Activated CD8-positive, alpha-beta memory T cell treated with anti-CD3 and anti-CD28 coated beads, Interleukin-2, amount 50 U/mL, for 24 hours (primary cell): ENCODE results near the gene EHBP1.

ENCODE experiments used
- DNase-seq: peaks from one replicate; pipeline ENCODE4 v3.0.0-alpha.2; 2020; ENCODE audit errors: extremely low read depth

EHBP1 gene

DNA sequence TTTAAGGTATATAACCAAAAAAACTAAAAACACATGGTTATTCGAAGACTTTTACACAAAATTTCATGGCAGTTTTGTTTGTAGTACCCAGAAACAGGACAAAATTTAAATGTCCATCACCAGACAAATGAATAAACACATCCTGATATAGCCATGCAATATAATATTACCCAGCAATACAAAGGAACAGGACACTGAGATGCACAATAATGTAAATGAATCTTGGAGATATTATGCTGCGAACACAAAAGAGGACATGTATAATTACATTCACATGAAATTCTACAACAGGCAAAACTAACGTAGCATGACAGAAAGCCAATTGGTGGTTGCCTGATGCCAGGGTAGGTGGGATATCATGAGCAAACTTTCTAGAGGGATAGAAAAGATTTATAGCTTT is 252.7 kb downstream of the EHBP1 start:
- no peak for DNase-seq

- no peak for DNase-seq
Measured at GRCh38 chr2:62964050-62964449, 258.5 kb downstream of the EHBP1 start.

GRCh38 chr2:62964671-62965070 is 259.2 kb downstream of the EHBP1 start:
- DNase-seq = no peak

GRCh38 chr2:62966991-62967390 is 261.5 kb downstream of the EHBP1 start:
- DNase-seq = no peak

DNA sequence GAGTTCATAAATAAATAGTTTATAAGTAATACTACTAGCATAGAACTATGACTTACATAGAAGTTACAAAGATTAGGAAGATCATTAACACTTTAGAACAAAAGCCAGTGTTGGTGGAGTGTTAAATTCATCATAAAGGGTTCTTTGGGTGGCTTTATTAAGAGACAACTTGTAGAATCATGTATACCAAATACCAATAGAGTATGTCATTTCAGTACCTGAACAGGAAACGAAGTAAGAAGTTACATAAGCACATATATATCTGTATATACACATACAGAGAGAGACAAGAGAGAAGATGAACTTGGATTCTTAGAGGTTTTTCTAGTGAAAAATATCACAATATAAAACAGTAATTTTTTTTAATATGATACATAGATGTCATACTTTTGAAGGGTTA is 262.7 kb downstream of the EHBP1 start:
- no peak for DNase-seq

- no peak for DNase-seq
Measured at GRCh38 chr2:62968668-62969067, 263.2 kb downstream of the EHBP1 start.

DNA sequence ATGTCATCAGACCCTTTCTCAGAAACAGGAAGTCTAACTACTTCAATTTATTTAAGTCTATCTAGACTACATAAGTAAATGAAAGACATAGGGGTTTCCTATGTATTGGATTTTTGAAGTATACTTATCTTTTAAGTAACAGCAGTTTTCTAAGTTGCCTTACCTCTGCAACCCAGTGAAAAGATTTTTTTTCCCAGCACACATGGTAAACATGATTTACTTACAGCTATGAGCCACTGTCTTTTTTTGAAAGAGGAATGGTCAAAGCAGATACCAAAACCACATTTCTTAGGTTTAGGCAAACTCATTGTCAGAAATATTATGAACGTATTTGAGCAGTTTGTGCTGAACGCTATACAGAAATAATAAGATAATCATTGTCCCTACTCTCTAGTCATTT is 266.4 kb downstream of the EHBP1 start:
- no peak for DNase-seq

DNA sequence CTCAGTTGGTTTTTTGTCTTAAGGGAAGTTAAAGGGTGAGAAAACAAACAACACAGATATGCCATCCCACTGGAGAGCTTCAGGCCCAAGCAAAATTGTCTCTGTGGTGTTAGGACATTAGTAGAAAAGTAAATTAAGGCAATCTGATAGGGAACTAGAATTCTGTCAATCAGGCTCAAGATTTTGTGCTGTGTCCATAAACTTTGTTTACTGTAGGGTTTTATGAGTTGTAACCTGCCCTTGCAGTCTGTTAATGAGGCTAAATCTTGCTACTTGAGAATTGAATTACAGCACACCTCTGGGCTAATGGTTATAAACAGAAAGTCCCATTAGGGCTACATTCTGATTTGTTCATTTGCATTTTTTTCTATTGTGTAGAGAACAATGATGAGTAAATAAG is 267.1 kb downstream of the EHBP1 start:
- DNase-seq = no peak

DNA sequence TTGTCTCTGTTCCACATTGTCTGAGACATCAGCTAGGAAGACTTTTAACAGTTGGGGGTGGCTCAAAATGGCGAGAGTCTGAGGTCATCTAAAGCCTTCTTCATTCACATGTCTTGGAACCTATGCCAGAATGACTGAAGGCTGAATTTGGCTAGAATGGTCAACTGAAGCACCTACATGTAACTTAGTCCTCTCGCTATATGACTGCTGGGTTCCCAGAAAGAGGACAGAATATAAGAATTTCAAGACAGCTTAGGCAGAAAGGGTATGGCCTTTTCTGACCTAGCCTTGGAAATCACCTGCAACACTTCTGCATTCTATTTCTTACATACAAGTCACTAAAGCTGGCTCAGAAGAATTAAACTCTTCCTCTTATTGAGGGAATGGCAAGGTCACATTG is 269.5 kb downstream of the EHBP1 start:
- DNase-seq = no peak

DNA sequence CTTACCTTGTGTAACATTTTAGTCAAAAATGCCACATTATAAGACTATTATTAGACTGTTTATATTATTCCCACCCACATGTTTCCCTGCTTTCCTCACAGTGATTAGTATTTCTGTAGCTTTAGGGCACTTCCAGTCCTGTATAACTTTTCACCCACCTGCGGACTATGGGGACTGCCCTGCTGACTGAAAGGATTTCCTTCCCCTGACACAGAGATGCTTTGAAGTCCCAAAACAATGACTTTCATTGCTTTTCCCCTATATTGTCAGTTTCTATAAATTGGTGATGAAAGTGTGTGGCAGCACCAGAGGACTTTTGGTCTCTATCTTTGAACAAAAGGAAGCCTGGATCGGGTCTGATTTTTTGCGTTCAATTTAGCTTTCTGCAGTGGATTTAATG is 286.1 kb downstream of the EHBP1 start:
- no peak for DNase-seq

- DNase-seq = no peak
Measured at GRCh38 chr2:62992561-62992960, 287.0 kb downstream of the EHBP1 start.

DNA sequence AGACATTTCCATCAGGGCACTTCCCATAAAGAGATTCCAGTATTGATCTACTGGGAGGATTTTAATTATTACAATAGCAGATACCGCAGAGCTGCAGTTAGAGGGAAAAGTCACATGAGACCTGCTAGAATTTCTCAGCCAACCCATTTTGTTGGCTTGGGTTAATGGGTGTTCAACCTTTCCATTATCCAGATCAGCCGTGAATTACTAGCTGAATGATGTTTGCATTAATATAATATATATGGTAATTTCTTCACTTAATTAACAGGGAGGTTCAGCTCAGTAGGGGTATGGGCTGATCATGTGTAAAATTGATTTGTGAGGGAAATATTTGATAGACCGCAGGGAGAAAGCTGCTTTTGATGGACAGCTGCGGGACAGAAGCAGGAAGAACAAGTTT is 288.7 kb downstream of the EHBP1 start:
- no peak for DNase-seq

GRCh38 chr2:62996534-62997186 is 291.1 kb downstream of the EHBP1 start:
- DNase-seq = no peak

GRCh38 chr2:62998949-62999348 is 293.4 kb downstream of the EHBP1 start:
- DNase-seq = no peak

- DNase-seq = no peak
Measured at GRCh38 chr2:62999905-63000304, 294.4 kb downstream of the EHBP1 start.

DNA sequence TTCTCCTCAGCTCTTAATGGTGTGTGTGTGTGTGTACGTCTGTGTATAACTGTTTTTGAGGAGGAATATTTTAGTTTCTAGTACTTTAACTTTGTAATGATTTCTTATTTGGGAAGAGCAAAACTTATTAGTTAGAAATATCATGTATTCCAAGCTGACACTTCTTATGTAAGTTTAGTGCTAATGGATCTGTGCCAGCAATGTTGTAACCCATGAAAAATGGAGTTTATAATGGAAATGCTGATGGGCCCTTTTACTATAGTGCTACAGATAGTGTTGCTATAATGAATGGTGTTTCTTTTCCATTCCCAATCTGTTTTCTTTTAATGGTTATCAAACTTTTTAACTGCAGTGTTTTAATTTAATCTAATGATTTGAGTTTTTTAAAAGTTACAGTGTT is 295.3 kb downstream of the EHBP1 start:
- DNase-seq = no peak

- no peak for DNase-seq
Measured at GRCh38 chr2:63001576-63001975, 296.1 kb downstream of the EHBP1 start.

- DNase-seq = no peak
Measured at GRCh38 chr2:63003351-63003750, 297.8 kb downstream of the EHBP1 start.

- no peak for DNase-seq
Measured at GRCh38 chr2:63007813-63008458, 302.4 kb downstream of the EHBP1 start.

- no peak for DNase-seq
Measured at GRCh38 chr2:63008838-63009237, 303.3 kb downstream of the EHBP1 start.

DNA sequence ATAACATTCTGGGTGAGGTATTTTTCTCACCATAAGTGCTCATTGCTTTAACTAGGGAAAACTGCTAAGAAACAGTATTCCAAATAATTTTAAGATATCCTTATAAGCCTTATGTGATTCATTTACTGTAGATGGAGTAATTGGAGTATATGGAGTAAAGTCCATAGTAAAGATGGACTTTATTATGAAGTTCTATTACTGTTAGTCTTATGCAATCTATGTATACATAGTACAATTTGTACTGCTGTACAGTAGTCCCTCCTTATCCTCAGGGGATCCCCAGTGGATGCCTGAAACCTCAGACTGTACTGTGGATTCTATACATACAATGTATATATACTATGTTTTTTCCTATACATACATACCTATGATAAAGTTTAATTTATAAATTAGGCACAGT is 304.0 kb downstream of the EHBP1 start:
- no peak for DNase-seq

- no peak for DNase-seq
Measured at GRCh38 chr2:63012541-63012940, 307.0 kb downstream of the EHBP1 start.

DNA sequence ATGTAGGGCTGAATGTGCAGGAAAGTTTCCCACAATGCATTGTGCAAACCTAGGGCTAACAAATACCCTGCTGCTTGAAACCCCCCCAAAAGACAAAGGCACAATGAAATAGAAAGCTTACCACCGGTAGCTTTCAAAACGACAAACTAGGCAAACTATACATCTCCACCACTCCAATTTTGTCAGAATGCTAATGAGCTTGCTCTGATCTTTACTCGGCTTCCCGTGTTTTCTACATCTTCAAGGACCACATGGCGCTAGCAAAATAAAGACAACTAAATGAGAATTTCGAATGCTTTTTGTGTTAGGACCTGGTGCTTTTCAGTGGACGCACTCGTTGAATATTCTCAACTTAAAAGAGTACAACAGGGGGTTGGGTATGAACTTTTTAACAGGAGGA is 307.9 kb downstream of the EHBP1 start:
- DNase-seq = no peak

GRCh38 chr2:63015389-63015788 is 309.9 kb downstream of the EHBP1 start:
- no peak for DNase-seq
